ENCODE results near the gene TRIM24.
A peak's percentile ranks its signal among the peaks of the same experiment; 100 is the strongest.
"Not testable (repeated sequence)": the region's sequence is repeated elsewhere in the genome, so short reads cannot be mapped to it uniquely, and the experiment has no call there.

The TRIM24 gene

DNA sequence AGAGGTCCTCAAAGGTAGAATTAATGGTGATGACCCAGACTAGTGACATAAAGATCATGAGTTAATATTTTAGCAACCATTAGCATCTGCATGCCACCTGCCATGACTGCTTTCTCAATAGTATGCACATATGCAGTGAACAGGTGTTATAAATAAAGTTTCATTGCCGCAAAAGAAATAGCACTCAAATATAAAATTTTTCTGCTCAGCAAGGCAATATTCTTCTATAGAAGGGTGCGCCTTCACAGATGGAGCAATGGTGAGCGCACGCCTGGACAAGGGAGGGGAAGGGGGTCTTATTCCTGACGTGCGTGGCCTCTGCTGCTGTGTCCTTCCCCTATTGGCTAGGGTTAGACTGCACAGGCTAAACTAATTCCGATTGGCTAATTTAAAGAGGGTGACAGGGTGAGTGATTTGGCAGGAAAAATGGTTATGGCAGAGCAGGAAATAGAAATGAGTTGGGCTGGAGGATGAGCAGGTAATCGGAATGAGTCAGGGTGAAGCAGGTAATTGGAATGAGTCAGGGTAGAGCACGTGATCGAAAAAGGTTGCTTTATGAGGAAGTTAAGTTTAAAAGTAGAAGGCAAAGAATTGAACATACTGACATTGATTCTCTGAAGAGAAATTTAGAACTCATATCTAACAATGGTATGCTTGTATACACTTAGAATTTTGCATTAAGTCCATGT, 24.7 kb upstream of the TRIM24 start:
- Histone ChIP-seq H3K9ac (ENCODE audit: low read depth, low read length) (no peak overlapping the region), H3K9me3 (ENCODE audit: control insufficient read depth, insufficient read depth, low read length) (peaks cover 21% of the 10 kb centered on the region), H3K4me3 (ENCODE audit: low read depth, low read length) (no peak overlapping the region)

DNA sequence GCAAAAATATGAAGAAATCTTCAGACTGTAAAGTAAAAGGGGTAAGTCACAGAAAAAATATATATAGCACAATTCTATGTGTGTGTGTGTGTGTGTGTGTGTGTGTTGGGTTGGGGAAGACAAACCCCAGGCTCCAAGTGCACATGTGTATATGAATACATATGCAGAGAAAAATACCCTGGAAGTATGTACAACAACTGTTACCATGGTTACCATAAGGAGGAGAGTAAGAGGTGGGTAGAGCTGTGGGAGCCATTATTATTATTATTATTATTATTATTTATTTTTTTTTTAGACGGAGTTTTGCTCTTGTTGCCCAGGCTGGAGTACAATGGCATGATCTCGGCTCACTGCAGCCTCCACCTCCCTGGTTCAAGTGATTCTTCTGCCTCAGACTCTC, 23.7 kb upstream of the TRIM24 start:
- Histone ChIP-seq H3K9me3 (ENCODE audit: control insufficient read depth, insufficient read depth, low read length) (peaks cover 12% of the 10 kb centered on the region), H3K36me3 (ENCODE audit: control insufficient read depth, insufficient read depth, low read length) (no peaks in the 10 kb centered on the region), H3K4me3 (ENCODE audit: low read depth, low read length) (no peak overlapping the region), H3K4me1 (ENCODE audit: control insufficient read depth, insufficient read depth, low read length) (peaks cover 7% of the 10 kb centered on the region), H3K27me3 (ENCODE audit: control insufficient read depth, insufficient read depth, low read length) (no peaks in the 10 kb centered on the region), H3K9ac (ENCODE audit: low read depth, low read length) (no peak overlapping the region)

More for the DNA sequence above, 24.7 kb upstream of the TRIM24 start:
- Histone ChIP-seq H3K27me3 (ENCODE audit: control insufficient read depth, insufficient read depth, low read length) (no peaks in the 10 kb centered on the region), H3K4me1 (ENCODE audit: control insufficient read depth, insufficient read depth, low read length) (peaks cover 7% of the 10 kb centered on the region), H3K36me3 (ENCODE audit: control insufficient read depth, insufficient read depth, low read length) (no peaks in the 10 kb centered on the region)

DNA sequence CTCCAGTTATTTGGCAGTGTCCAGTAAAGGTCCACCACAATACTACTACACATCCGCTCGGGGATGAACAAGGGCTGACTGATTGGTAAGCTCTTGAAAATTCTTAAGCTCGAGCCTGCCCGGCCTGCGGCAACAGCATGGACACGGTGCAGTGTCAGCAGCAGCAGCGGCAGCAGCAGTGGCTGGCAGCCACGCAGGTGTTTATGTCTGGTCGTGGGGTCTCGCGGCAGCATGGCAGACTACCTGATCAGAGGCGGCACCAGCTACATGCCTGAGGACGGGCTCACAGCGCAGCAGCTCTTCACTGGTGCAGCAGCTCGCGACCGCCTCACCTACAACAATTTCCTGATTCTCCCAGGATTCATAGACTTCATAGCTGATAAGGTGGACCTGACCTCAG, 19.6 kb upstream of the TRIM24 start:
- no peak overlapping the region for H3K4me3 ChIP-seq (ENCODE audit: low read depth, low read length)
- H3K9ac ChIP-seq (ENCODE audit: low read depth, low read length), result no peak overlapping the region
- no peaks in the 10 kb centered on the region for H3K36me3 ChIP-seq (ENCODE audit: control insufficient read depth, insufficient read depth, low read length)
- H3K4me1 ChIP-seq (ENCODE audit: control insufficient read depth, insufficient read depth, low read length), result no peaks in the 10 kb centered on the region
- no peaks in the 10 kb centered on the region for H3K27me3 ChIP-seq (ENCODE audit: control insufficient read depth, insufficient read depth, low read length)
- H3K9me3 ChIP-seq (ENCODE audit: control insufficient read depth, insufficient read depth, low read length), result no peaks in the 10 kb centered on the region

DNA sequence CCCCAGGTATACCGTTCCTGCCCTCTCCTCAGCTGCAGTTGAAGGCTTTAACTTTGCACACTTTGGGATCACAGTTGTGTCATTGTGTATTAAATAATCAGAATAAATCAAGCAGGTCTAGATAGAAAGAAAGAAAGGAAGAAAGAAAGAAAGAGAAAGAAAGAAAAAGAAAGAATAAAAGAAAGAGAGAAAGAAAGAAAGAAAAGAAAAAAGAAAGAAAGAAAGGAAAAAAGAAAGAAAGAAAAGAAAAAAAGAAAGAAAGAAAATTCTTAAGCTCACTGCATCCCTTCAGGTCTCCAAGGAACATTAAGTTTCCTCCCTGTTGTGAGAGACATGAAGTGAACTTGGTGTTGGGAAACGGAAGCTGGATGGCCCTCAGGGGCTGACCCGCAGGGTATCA, 17.2 kb upstream of the TRIM24 start:
- H3K27me3 ChIP-seq (ENCODE audit: control insufficient read depth, insufficient read depth, low read length), result no peaks in the 10 kb centered on the region
- H3K4me1 ChIP-seq (ENCODE audit: control insufficient read depth, insufficient read depth, low read length), result no peaks in the 10 kb centered on the region
- H3K36me3 ChIP-seq (ENCODE audit: control insufficient read depth, insufficient read depth, low read length), result no peaks in the 10 kb centered on the region
- H3K4me3 ChIP-seq (ENCODE audit: low read depth, low read length), result no peak overlapping the region
- H3K9me3 ChIP-seq (ENCODE audit: control insufficient read depth, insufficient read depth, low read length), result no peaks in the 10 kb centered on the region
- no peak overlapping the region for H3K9ac ChIP-seq (ENCODE audit: low read depth, low read length)

DNA sequence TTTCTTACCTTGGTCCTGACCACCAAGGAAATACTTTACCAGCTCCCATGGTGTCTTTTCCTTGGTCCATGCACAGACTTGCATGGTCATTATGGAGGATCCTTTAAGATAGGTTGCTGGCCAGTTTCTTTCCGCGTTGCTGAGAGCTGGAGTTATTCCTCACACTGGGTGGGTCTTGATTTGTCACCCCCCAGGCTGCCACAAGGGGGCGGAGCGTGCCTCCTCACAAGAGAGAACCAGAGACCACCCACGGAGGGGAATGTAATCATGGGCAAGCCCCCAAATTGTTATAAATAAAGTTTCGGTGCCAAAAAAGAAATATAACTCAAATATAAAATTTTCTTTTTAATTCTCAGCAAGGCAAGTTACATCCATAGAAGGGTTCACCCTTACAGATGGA, 10.5 kb upstream of the TRIM24 start:
- Histone ChIP-seq H3K9ac (ENCODE audit: low read depth, low read length) (no peak overlapping the region), H3K4me1 (ENCODE audit: control insufficient read depth, insufficient read depth, low read length) (no peaks in the 10 kb centered on the region), H3K4me3 (ENCODE audit: low read depth, low read length) (no peak overlapping the region), H3K36me3 (ENCODE audit: control insufficient read depth, insufficient read depth, low read length) (no peaks in the 10 kb centered on the region), H3K27me3 (ENCODE audit: control insufficient read depth, insufficient read depth, low read length) (no peaks in the 10 kb centered on the region), H3K9me3 (ENCODE audit: control insufficient read depth, insufficient read depth, low read length) (no peaks in the 10 kb centered on the region)

DNA sequence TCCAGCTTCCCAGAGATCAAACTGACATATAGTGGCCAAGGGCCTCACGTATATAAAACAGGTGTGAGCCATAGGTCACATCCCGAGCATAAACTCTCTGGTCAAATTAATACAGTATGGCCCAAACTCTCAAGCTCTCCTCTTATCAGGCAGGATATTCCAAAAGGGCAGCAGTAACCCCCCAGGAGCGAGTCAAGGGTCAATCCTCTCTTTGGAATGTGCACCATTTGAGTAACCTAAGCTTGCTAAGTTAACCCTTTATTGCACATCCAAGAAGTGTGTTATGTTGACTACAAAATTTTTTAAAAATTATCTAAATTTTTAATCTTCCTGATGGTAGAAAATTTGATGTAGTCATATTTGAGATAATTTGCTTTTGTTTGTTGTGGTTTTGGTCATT, 4.5 kb upstream of the TRIM24 start:
- Histone ChIP-seq H3K9me3 (ENCODE audit: control insufficient read depth, insufficient read depth, low read length) (no peaks in the 10 kb centered on the region), H3K36me3 (ENCODE audit: control insufficient read depth, insufficient read depth, low read length) (no peaks in the 10 kb centered on the region), H3K9ac (ENCODE audit: low read depth, low read length) (no peak overlapping the region), H3K4me1 (ENCODE audit: control insufficient read depth, insufficient read depth, low read length) (peaks cover 10% of the 10 kb centered on the region), H3K27me3 (ENCODE audit: control insufficient read depth, insufficient read depth, low read length) (no peaks in the 10 kb centered on the region), H3K4me3 (ENCODE audit: low read depth, low read length) (no peak overlapping the region)

DNA sequence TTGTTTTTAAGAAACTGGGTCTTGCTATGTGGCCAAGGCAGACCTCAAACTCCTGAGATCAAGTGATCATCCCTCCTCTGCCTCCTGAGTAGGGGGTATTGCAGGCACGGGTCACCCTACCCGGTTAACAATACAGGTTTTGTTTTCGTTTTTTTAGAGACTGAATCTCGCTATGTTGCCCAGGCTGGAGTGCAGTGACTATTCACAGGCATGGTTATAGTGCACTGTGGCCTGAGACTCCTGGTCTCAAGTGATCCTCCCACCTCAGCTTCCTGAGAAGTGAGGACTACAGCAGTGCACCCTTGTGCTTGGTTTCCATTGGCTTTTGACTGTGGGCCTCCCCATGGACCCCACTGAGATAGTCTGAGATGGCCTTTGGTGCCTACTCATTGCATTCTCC, 3.8 kb upstream of the TRIM24 start:
- Histone ChIP-seq H3K27me3 (ENCODE audit: control insufficient read depth, insufficient read depth, low read length) (no peaks in the 10 kb centered on the region), H3K4me1 (ENCODE audit: control insufficient read depth, insufficient read depth, low read length) (peaks cover 10% of the 10 kb centered on the region), H3K4me3 (ENCODE audit: low read depth, low read length) (no peak overlapping the region), H3K36me3 (ENCODE audit: control insufficient read depth, insufficient read depth, low read length) (no peaks in the 10 kb centered on the region), H3K9me3 (ENCODE audit: control insufficient read depth, insufficient read depth, low read length) (no peaks in the 10 kb centered on the region), H3K9ac (ENCODE audit: low read depth, low read length) (no peak overlapping the region)

DNA sequence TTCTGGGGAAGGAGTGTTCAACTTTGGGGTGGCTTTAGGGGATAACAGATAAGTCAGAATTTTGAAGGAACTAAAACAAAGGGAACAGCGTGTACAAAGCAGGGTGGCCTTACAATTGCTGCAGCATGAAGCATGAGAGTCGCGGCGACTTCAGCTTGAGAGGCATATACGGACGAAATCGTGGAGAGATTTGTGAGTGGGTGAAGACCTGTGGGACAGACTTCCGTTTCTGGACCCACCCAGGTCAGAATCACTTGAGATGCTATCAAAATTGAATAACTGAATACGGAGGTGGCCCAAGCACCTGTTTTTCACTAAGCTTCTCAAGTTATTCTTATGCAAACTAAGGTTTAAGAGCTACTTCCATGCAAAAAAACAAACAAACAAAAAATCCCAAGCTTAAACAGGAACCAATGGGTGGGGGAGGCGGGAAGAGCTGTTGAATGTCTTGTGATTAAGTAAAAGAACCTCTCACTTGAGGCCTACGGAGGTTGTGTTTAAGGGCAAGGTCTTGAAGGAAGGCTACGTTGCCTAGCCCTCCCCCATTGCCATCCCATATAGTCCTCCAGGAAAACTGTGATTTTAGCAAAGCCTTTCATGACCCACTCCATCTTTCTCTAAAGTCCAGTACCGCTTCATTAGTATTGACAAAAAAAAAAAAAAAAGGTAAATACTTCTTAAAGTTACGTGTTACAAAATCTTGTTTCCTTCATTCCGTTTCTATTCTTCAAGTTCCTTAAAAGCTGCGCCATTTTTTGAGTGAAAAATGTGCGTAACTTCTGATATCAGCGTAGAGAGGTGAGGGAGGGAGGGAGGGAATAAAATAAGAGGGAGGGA, 1.3 kb upstream of the TRIM24 start:
- Histone ChIP-seq H3K4me3 (ENCODE audit: low read depth, low read length) (peak overlapping the region; percentile 70), H3K9ac (ENCODE audit: low read depth, low read length) (peak overlapping the region; percentile 80), H3K27me3 (ENCODE audit: control insufficient read depth, insufficient read depth, low read length) (no peaks in the 10 kb centered on the region), H3K36me3 (ENCODE audit: control insufficient read depth, insufficient read depth, low read length) (no peaks in the 10 kb centered on the region), H3K4me1 (ENCODE audit: control insufficient read depth, insufficient read depth, low read length) (peaks cover 10% of the 10 kb centered on the region), H3K9me3 (ENCODE audit: control insufficient read depth, insufficient read depth, low read length) (no peaks in the 10 kb centered on the region)

DNA sequence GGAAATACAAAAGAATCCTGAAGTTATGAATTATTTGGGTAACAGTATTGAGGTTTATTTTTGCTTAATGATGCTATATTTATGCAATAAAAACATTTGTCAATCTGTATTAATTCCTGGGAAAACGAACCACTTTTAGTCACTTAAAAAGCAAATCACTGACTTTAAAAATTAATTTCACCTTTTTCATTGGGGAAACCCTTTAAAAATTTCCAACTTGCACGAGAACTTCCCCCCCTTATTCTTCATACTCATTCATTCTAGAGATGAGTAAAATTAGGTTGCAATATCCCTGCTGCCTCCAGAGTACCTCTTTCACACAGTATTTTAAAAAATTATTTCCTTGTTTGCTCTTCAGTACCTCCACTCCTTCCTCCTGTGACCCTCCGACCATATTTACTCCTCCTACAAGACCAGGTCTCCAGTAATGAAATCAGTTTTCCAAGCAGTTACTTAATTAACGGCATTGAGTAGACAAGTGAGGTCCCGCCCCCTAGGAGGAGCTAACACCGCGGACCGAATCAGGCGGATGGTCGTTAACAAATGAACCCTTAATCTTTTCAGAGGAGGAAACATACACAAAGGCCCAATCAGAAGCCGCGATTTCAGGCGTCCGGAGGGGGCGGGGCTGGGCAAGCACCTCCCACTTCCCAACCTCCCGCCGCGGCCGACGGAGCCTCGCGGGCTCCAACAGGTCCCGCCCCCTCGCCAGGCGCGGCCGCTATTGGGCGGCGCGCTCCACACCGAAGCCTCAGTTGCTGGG, 465 bp upstream of the TRIM24 start:
- H3K36me3 ChIP-seq (ENCODE audit: control insufficient read depth, insufficient read depth, low read length), result no peaks in the 10 kb centered on the region
- peak overlapping the region; percentile 80 for H3K9ac ChIP-seq (ENCODE audit: low read depth, low read length)
- no peaks in the 10 kb centered on the region for H3K27me3 ChIP-seq (ENCODE audit: control insufficient read depth, insufficient read depth, low read length)
- peaks cover 13% of the 10 kb centered on the region for H3K4me1 ChIP-seq (ENCODE audit: control insufficient read depth, insufficient read depth, low read length)
- peak overlapping the region; percentile 70 for H3K4me3 ChIP-seq (ENCODE audit: low read depth, low read length)
- H3K9me3 ChIP-seq (ENCODE audit: control insufficient read depth, insufficient read depth, low read length), result no peaks in the 10 kb centered on the region

DNA sequence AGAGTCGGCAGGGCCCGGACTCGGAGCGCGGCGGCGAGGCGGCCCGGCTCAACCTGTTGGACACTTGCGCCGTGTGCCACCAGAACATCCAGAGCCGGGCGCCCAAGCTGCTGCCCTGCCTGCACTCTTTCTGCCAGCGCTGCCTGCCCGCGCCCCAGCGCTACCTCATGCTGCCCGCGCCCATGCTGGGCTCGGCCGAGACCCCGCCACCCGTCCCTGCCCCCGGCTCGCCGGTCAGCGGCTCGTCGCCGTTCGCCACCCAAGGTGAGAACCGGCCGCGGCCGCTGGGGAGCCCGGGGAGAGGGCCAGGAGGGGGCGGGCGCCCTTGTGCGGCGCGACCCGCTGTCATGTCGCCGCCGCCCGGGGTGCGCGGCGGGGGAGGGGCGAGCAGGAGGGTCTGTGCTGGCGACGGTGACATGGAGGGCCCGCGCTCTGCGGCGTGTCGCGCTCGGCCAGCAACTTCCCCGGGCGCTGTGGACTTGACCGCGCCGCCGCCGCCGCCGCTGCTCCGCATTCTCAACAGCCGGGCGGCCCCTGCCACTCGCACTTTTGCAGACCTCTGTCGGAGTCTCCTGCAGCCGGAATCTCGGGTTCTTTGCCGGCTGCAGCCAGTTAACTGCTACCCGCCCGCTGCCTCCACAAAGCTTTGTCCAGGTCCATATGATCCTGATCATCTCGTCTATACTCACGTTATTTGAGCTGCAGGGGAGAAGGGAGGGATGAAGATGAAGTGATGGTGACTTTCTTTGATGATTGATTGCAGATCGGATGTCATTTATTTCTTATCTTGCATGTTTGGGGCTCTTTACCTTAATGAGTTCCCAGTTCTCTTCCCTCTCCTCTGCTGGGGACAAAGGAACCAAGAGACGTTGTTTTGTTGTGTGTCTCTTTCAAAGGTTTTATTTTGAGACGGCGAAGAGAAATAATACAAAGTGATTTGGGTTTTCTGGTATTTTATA, 869 bp downstream of the TRIM24 start:
- H3K4me1 ChIP-seq (ENCODE audit: control insufficient read depth, insufficient read depth, low read length), result peaks cover 9% of the 10 kb centered on the region
- H3K9ac ChIP-seq (ENCODE audit: low read depth, low read length), result peak overlapping the region; percentile 91
- H3K36me3 ChIP-seq (ENCODE audit: control insufficient read depth, insufficient read depth, low read length), result no peaks in the 10 kb centered on the region

DNA sequence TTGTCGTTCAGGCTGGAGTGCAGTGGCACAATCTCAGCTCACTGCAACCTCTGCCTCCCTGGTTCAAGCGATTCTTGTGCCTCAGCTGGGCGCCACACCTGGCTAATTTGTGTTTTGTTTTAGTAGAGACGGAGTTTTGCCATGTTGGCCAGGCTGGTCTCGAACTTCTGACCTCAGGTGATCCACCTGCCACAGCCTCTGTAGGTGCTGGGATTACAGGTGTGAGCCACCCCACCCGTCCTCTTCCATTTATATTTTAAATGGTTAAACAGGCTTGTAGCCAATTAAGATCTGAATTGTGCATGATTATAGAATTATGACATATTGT, 3.2 kb downstream of the TRIM24 start:
- H3K4me3 ChIP-seq (ENCODE audit: low read depth, low read length), result peak overlapping the region; percentile 46
- not testable (repeated sequence) for H3K36me3 ChIP-seq (ENCODE audit: control insufficient read depth, insufficient read depth, low read length); H3K4me1 ChIP-seq (ENCODE audit: control insufficient read depth, insufficient read depth, low read length); H3K27me3 ChIP-seq (ENCODE audit: control insufficient read depth, insufficient read depth, low read length); H3K9me3 ChIP-seq (ENCODE audit: control insufficient read depth, insufficient read depth, low read length); H3K9ac ChIP-seq (ENCODE audit: low read depth, low read length)

More for the DNA sequence above, 869 bp downstream of the TRIM24 start:
- no peaks in the 10 kb centered on the region for H3K27me3 ChIP-seq (ENCODE audit: control insufficient read depth, insufficient read depth, low read length)
- H3K9me3 ChIP-seq (ENCODE audit: control insufficient read depth, insufficient read depth, low read length), result no peaks in the 10 kb centered on the region
- H3K4me3 ChIP-seq (ENCODE audit: low read depth, low read length), result peak overlapping the region; percentile 98

Measured in iPS-15b (cell line).